HT1080 (cell line): Measurements from ENCODE around the gene PBX4. TPM values are rescaled to one million over a fixed set of nuclear protein-coding genes. Genes with fewer than 3 reads are reported as not detected.

Source experiments
- DNase-seq: peaks from one replicate; pipeline ENCODE4 v3.0.0-alpha.2; 2015; ENCODE audit warnings: low read depth
- total RNA-seq: library from RNA; depleted of rRNA; stranded (reverse); fragments of >200 nt; shearing (Covaris generic); gene quantifications from 2 replicates; pipeline ENCODE4 v1.2.3, GENCODE V29; 2014

PBX4 gene
- total RNA-seq, 1 experiment from 2014 or later = not detected

DNA sequence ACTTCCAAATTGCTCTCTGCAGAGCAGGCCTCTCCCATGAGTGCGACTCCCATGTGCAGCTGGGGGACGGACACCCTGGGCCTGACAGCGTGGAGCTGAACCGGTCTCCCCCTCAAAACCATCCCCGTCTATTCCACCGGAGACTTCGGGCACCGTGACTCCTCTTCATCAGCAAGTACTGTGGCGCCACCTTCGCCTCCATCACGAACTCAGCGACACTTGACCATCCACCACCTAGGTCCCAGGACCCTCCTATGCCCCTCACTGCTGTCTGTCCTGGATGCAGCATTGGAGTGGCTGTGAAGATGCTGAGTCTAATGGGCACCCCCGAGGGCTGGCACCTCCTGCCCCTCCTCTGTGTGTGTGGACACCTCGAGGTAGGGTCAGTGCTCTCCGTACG is 59.9 kb downstream of the PBX4 start:
- DNase-seq = no peak

GRCh38 chr19:19558055-19558454 is 60.4 kb downstream of the PBX4 start:
- DNase-seq = no peak

DNA sequence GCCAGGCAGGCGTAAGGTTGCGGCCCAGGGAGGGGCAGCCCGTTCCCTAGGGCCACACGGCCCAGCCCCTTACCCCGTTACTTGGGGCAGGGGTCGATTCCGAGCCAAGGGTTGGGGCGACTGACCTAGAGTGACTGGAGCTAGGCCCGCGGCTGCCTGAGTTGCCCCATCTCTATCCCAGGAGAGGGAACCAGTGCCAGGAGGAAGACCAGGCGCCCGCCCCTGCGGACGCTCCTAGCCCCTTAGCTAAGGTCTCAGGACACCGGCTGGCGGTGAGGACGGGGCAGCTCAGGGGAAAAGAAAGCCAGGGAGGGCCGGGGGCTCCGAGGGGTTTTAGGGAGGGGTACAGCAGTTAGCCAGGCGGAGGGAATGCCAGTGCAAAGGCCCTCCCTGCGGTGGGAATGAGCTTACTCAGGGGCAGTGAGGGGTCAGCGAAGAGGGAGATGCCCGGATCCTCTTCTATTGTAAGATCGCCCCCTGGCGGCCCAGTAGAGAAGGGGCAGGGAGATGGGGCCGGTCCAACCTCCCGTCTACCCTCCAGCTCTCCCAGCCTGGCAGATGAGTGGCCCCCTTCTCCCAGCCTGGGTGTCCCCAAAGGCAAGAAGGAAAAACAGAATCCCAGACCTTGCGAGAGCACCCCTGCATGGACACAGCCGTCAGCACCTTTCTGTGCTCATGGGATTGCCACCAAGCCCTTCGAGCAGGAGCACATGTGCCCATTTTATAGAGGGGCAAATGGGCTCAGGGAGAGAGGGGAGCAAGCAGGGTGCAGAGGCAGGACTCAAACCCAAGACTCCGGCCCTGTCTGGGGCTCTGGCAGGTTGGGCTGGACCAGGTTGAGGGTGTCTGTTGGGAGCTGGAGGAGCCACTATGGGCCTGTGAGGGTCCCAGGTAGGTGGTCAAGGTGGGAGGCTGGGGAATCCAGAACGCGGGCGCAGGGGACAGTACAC is 64.1 kb downstream of the PBX4 start:
- DNase-seq = peak; percentile 32

DNA sequence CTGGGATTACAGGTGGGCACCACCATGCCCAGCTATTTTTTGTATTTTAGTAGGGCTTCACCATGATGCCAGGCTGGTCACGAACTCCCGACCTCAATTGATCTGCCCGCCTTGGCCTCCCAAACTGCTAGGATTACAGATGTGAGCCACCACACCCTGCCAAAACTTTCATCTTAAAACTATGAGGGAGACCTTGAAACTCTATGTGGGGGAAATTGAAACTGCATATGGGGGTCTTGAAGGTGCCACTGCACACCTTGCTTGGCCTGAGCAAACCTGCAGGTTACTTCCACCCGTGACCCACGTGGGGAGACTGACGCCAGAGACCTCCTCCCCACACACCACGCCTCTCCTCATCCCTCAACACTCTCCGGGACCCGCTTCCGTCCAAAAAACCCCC is 64.8 kb downstream of the PBX4 start:
- DNase-seq = no peak

GRCh38 chr19:19552798-19553197 is 65.7 kb downstream of the PBX4 start:
- peak; percentile 22 for DNase-seq

- no peak for DNase-seq
Observed at GRCh38 chr19:19551853-19552192, 66.7 kb downstream of the PBX4 start.

DNA sequence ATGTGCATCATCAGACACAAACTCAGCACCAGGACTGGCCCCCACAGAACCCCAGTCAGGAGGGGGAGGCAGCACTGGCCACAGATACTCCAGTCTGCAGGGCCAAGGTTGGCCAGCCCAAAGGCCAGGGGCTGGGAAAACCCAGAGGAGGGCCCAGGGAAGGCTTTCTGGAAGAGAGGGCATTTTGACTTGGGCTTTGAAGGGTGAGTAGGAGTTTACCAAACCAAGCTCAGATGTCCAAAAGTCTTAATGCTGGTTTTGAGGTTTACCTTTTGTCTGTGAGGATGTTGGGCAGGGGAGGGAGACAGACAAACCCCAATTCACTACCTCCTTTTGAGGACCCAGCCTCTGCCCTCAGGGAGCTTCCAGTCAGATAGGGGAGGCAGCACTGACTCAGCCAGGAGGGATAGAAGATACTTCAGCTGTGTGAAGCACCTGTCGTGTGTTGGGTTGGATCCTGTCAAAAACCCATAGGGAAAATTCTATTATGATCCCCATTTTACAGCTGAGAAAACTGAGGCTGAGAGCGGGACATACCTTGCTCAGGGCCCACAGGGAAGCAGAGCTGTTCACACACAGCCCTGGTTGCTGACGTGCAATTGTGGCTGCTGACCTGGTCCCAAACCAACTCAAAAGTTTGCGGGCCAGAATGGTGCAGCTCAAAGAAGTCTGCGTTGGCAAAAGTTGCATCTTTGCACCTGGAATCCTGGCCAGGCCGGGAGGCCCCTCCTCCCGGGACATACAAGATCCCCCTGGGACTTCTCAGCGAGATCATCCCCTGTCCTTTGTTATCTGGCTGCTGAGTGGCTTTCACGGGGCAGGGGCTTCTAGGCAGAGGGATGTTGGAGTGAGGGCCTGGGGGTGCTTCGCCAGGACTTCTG is 67.3 kb downstream of the PBX4 start:
- no peak for DNase-seq

GRCh38 chr19:19550485-19550929 is 68.0 kb downstream of the PBX4 start:
- DNase-seq = peak; percentile 20

DNA sequence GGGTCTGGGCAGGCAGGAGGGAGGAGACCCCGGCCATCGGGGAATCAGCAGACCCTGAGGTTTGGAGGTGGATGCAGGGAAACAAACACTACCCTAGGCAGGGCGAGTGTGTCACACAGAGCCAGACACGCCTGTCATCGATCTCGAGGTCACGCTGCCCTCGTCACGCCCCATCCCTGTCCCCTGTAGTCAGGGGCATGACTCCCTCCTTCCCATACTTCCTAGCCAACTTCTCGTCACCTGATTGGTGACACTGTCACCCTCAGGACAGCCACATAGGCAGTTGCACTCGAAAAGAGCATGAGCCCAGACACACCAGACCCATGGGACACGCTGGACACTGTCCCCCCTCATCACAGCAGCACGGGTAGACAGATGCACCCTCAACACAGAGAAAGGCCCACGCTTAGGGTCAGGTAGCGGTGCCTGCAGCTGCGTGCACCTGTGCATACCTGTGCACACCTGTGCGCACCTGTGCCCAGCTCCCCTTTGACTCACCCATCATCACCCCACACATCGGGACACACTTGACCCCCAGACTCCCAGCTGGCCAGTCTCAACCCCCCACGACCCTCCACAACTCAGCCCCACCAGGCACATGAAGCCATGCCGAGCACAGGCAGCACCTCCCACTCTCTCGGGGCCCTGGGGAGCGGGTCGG is 68.6 kb downstream of the PBX4 start:
- DNase-seq = no peak

DNA sequence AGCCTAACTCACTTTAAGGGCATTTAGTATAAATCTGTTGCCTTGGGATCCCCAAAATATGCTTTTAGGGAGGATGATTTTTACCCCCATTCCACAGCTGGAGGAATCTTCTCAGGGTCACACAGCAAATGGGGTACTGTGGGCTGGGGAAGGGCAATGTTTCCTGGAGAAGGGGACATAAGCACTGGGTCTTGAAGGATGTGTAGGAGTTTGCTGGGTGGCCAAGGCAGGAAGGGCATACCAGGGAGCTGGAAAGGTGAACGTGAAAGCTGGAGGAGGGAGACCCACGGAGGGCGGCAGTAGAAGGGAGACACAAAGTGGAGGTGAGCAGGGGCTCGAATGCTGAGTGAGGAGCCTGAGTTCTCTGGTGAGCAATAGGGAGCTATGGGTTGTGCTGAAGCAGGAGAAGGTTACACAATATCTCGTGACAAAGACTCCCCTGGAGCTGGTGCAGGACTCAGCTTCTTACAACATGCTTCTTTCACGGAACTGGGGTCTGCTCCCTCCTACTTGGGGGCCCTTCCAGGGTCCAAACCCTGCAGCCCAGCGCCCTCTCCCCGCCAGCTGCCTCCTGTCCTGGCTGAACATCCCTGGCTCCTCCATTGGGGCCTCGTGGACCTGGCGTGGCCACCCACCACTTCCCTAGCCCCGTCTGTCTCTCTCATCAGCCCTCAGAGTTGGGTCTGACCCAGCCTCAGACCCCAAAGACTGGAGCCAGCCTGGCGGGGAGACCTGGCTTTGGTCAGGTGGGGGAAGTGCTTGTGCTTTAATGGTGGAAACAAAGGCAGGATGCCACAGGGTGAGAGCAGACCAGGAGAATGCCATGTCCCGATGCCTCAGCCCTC is 69.3 kb downstream of the PBX4 start:
- DNase-seq = no peak

- DNase-seq = no peak
Observed at GRCh38 chr19:19547674-19548336, 70.7 kb downstream of the PBX4 start.

- no peak for DNase-seq
Observed at GRCh38 chr19:19546751-19547162, 71.7 kb downstream of the PBX4 start.

GRCh38 chr19:19545707-19546106 is 72.8 kb downstream of the PBX4 start:
- DNase-seq = no peak

GRCh38 chr19:19544954-19545591 is 73.4 kb downstream of the PBX4 start:
- DNase-seq = no peak

- no peak for DNase-seq
Observed at GRCh38 chr19:19544257-19544953, 74.1 kb downstream of the PBX4 start.

DNA sequence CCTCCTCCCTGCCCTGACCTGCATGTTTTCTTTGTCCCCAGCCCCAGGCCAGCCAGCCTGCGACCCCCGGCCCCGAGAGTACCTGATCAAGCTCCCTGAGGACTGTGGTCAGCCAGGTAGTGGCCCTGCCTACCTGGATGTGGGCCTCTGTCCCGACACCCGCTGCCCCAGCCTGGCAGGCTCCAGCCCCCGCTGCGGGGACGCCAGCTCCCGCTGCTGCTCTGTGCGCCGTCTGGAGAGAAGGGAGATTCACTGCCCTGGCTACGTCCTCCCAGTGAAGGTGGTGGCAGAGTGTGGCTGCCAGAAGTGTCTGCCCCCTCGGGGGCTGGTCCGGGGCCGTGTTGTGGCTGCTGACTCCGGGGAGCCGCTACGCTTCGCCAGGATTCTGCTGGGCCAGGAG is 74.8 kb downstream of the PBX4 start:
- no peak for DNase-seq

GRCh38 chr19:19543101-19543500 is 75.4 kb downstream of the PBX4 start:
- no peak for DNase-seq

- DNase-seq = no peak
Observed at GRCh38 chr19:19542507-19542906, 76.0 kb downstream of the PBX4 start.

DNA sequence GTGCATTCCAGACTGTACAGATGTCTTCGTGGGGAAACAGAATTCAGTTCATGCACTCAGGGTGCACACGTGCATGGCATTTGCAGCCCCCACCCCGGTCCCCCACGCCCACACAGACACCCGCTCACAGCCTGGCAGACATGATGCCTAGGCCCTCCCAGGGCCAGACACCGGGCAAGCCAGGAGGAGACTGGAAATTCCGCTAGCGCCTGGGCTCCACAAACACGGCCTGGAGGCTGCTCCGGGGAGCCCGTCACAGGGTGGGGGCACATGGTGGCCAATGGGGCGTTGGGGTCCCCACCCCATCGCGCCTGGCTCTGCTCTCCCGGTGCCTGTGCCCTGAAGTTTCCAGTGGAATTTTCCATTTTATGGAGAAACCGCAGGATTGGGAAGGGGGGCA is 76.9 kb downstream of the PBX4 start:
- no peak for DNase-seq
